ENCODE results near the gene SPIRE1. TPM values are rescaled to one million over a fixed set of nuclear protein-coding genes. Genes with fewer than 3 reads are reported as not detected.
A peak's percentile ranks its signal among the peaks of the same experiment; 100 is the strongest.
"Not testable (repeated sequence)": the region's sequence is repeated elsewhere in the genome, so short reads cannot be mapped to it uniquely, and the experiment has no call there.

SPIRE1 gene
- total and polyA plus RNA-seq, 7 donors: 15.5 to 82.3 (median 39.6) TPM

- DNase-seq: no peak
- ATAC-seq: no peak
- H3K27ac ChIP-seq: no peak overlapping the region
Observed at GRCh38 chr18:12420821-12421421, 237.0 kb downstream of the SPIRE1 start.

DNA sequence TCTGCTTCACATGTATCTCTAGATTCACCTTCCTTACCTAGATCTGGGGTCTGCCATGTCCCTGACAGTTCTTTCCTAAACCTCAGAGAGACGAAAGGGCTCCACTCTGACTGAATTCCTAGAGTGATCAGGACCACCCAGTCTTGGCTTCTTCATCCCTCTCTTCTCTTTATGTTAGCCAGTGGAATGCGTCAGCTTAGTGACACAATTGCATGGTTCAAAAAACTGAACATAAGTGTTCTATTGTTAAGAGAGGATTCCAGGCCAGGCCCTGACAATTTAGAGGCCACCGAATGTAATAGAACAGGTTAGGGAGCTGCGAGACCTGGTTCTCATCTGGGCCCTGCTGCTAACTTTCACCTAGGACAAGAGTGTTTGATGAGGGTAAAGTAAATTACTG, 240.2 kb downstream of the SPIRE1 start:
- Histone ChIP-seq H3K4me3 (no peak overlapping the region), H3K27ac (no peak overlapping the region), H3K4me1 (no peaks in the 10 kb centered on the region), H3K36me3 (ENCODE audit: insufficient read depth in 1 of 2, low read depth in 1 of 2) (no peaks in the 10 kb centered on the region), H3K9me3 (no peaks in the 10 kb centered on the region), H3K27me3 (ENCODE audit: insufficient read depth in 3 of 3, low read length in 2 of 3) (peaks cover 0 to 8% (median 8%) of the 10 kb centered on the region in 3 donors)
- 80 to 81% (median 80%) methylated on average over 4 of the region's 4 CpGs for WGBS, 3 donors
- TF ChIP-seq CTCF (IDR thresholded peaks at IDR 0.05): no peak
- no peak for DNase-seq
- intact Hi-C loops (cut with DNase I): no loop called here
- ATAC-seq: no peak

More at GRCh38 chr18:12420821-12421421, 237.0 kb downstream of the SPIRE1 start:
- H3K9me3 ChIP-seq: no peaks in the 10 kb centered on the region
- peaks cover 0 to 8% (median 8%) of the 10 kb centered on the region in 3 donors for H3K27me3 ChIP-seq (ENCODE audit: insufficient read depth in 3 of 3, low read length in 2 of 3)
- no peaks in the 10 kb centered on the region for H3K36me3 ChIP-seq (ENCODE audit: insufficient read depth in 1 of 2, low read depth in 1 of 2)
- H3K4me3 ChIP-seq: peak overlapping the region; percentile 63
- no peak for TF ChIP-seq CTCF (IDR thresholded peaks at IDR 0.05)
- intact Hi-C loops (cut with DNase I): no loop called here
- WGBS, 3 donors: 47 to 63% (median 56%) methylated on average over 17 to 27 of the region's 27 CpGs
- no peaks in the 10 kb centered on the region for H3K4me1 ChIP-seq

DNA sequence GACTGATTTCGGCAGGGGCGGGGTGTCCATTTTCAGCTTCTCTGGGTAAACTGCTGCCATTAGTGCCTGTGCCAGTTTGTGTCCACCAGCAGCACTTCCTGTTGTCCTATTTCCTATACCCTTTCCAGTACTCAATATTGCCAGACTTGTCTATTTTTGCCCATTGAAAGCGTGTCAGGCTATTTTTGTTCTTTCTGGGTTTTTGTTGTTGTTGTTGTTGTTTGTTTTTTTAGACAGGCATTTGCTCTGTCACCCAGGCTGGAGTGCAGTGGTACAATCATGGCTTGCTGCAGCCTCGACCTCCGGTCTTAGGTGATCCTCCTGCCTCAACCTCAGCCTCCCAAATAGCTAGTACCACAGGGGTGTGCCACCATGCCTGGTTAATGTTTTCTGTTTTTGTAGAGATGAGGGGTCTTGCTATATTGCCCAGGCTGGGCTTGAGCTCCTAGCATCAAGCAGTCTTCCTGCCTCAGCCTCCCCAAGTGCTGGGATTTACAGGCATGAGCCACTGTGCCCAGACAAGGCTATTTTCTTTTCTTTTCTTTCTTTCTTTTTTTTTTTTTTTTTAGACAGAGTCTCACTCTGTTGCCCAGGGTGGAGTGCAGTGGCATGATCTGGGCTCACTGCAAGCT, 241.7 kb downstream of the SPIRE1 start:
- ATAC-seq: no peak
- TF ChIP-seq CTCF (IDR thresholded peaks at IDR 0.05): no peak
- DNase-seq: no peak
- Histone ChIP-seq H3K27ac (peak overlapping the region; percentile 36), H3K9me3 (no peaks in the 10 kb centered on the region), H3K4me1 (no peaks in the 10 kb centered on the region), H3K27me3 (ENCODE audit: insufficient read depth in 3 of 3, low read length in 2 of 3) (peaks cover 0 to 8% (median 8%) of the 10 kb centered on the region in 3 donors), H3K4me3 (no peak overlapping the region), H3K36me3 (ENCODE audit: insufficient read depth in 1 of 2, low read depth in 1 of 2) (no peaks in the 10 kb centered on the region)
- WGBS, 3 donors: 70 to 77% (median 77%) methylated on average over 5 of the region's 5 CpGs
- intact Hi-C loops (cut with DNase I): no loop called here

DNA sequence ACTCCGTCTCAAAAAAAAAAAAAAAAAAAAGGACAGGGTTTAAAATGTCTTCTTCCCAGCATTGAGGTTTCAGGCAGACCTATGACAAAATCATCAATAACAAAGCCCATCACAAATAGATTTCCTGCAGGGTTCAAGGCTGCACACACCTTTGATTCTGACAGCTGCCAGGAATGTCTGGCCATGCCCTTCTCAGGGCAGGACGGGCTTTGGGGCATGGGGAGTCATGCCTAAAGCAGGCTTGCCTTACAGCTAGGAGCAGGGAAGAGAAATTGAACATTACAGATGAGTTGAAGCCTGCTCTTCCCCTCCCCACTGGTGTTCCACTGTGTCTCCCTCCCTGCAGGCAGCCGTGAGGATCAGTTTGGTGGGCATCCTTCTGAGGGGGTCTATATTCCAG, 246.5 kb downstream of the SPIRE1 start:
- intact Hi-C loops (cut with DNase I): no loop called here
- no peaks in the 10 kb centered on the region for H3K36me3 ChIP-seq (ENCODE audit: insufficient read depth in 1 of 2, low read depth in 1 of 2)
- no peaks in the 10 kb centered on the region for H3K9me3 ChIP-seq
- WGBS, 3 donors: 98 to 100% (median 98%) methylated on average over 2 to 3 of the region's 3 CpGs
- H3K27ac ChIP-seq: no peak overlapping the region
- H3K4me1 ChIP-seq: peaks cover 14% of the 10 kb centered on the region
- H3K27me3 ChIP-seq (ENCODE audit: insufficient read depth in 3 of 3, low read length in 2 of 3): no peaks in the 10 kb centered on the region
- no peak for ATAC-seq
- no peak for TF ChIP-seq CTCF (IDR thresholded peaks at IDR 0.05)
- no peak for DNase-seq
- H3K4me3 ChIP-seq: no peak overlapping the region

- peak overlapping the region; percentile 26 for H3K27ac ChIP-seq
- H3K4me3 ChIP-seq; H3K27me3 ChIP-seq (ENCODE audit: insufficient read depth in 3 of 3, low read length in 2 of 3); intact Hi-C loops (cut with DNase I); H3K36me3 ChIP-seq (ENCODE audit: insufficient read depth in 1 of 2, low read depth in 1 of 2); DNase-seq; H3K9me3 ChIP-seq; ATAC-seq: not testable (repeated sequence)
- WGBS, 3 donors: 89 to 91% (median 90%) methylated on average over 9 of the region's 9 CpGs
- H3K4me1 ChIP-seq: peaks cover 14% of the 10 kb centered on the region
Observed at GRCh38 chr18:12410747-12411146, 247.2 kb downstream of the SPIRE1 start.
